Mammary epithelial cell (primary cell): ENCODE measurements around the gene NXPH2.

Experiments used
- EZH2 ChIP-seq: IDR thresholded peaks from 2 replicates; pipeline ENCODE4 v1.6.1; 2012; ENCODE audit warnings: low read length, inconsistent platforms, borderline replicate concordance
- TF ChIP-seq, protein P1 (sequence below), 2 donors: IDR thresholded peaks in 1 of 2; conservative IDR thresholded peaks in 1 of 2; 2 replicates each; pipeline ENCODE4 v1.5.1; 2011 to 2012; ENCODE audit warnings: inconsistent platforms in 2 of 2, low read length in 2 of 2, mild to moderate bottlenecking in 2 of 2, control low read depth in 1 of 2, low read depth in 1 of 2; ENCODE audit not compliant: insufficient read depth in 1 of 2; ENCODE audit errors: extremely low read depth in 1 of 2

GRCh38 chr2:138711812-138712211 lies 68.4 kb downstream of the NXPH2 start:
- TF ChIP-seq, protein P1, sequence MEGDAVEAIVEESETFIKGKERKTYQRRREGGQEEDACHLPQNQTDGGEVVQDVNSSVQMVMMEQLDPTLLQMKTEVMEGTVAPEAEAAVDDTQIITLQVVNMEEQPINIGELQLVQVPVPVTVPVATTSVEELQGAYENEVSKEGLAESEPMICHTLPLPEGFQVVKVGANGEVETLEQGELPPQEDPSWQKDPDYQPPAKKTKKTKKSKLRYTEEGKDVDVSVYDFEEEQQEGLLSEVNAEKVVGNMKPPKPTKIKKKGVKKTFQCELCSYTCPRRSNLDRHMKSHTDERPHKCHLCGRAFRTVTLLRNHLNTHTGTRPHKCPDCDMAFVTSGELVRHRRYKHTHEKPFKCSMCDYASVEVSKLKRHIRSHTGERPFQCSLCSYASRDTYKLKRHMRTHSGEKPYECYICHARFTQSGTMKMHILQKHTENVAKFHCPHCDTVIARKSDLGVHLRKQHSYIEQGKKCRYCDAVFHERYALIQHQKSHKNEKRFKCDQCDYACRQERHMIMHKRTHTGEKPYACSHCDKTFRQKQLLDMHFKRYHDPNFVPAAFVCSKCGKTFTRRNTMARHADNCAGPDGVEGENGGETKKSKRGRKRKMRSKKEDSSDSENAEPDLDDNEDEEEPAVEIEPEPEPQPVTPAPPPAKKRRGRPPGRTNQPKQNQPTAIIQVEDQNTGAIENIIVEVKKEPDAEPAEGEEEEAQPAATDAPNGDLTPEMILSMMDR (conservative IDR thresholded peaks at IDR 0.05 in 1 of 2, IDR thresholded peaks at IDR 0.05 in 1 of 2; ENCODE audit: extremely low read depth in 1 of 2, insufficient read depth in 1 of 2, low read depth in 1 of 2, low read length in 2 of 2) = no peak
- no peak for TF ChIP-seq EZH2
